ENCODE measurements around the gene SELENON. TPM values are rescaled to one million over a fixed set of nuclear protein-coding genes. Genes with fewer than 3 reads are reported as not detected.

Gene SELENON
- total RNA-seq, 1 donor from 2014 or later, result 5.2 TPM

DNA sequence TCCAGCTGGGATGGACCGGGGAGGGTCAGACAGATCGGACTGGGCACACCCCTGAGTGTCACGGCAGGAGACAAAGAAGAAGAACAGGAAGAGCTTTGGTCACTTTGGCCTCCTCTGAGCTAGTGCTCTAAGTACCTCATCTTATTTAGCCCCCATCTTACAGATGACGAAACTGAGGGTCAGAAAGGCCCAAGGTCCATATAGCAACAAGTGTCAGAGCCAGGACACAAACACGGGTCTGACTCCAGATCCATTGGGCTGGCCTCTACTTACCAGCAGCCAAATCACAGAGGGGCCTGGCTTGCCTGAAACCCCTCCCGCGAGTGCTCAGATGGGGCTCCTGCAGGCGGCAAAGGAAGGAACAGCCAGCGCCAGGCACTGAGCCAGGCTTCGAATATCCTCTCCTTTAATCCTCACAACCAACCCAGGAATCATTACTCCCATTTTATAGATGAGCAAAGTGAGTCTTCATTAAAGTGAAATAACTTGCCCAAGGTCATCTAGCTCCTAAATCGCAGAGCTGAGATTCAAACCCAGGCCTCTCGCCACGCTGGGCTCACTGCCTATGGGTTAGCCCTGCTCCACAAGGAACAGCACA is 25.7 kb upstream of the SELENON start:
- peaks cover 2% of the 10 kb centered on the region for H3K36me3 Mint-ChIP-seq (ENCODE audit: low read depth)
- DNase-seq (ENCODE audit: low spot score), result no peak
- intact Hi-C loops (cut with micrococcal nuclease), result loop anchor here (1.0 to 10.0 kb wide), 3 partner anchors 22 to 130 kb away; no protein-coding TSS in a partner anchor
- H3K9me3 Mint-ChIP-seq, result no peaks in the 10 kb centered on the region
- peaks cover 31% of the 10 kb centered on the region for H3K4me1 Mint-ChIP-seq (ENCODE audit: low read depth)
- no peak overlapping the region for H3K27ac Mint-ChIP-seq
- no peak overlapping the region for H3K4me3 Mint-ChIP-seq
- H3K27me3 Mint-ChIP-seq (ENCODE audit: insufficient read depth), result peaks cover 48% of the 10 kb centered on the region

GRCh38 chr1:25774921-25775771 is 24.8 kb upstream of the SELENON start:
- peaks cover 31% of the 10 kb centered on the region for H3K4me1 Mint-ChIP-seq (ENCODE audit: low read depth)
- peak overlapping the region; percentile 53 for H3K4me3 Mint-ChIP-seq
- peak overlapping the region; percentile 56 for H3K27ac Mint-ChIP-seq

GRCh38 chr1:25779388-25779787 is 20.6 kb upstream of the SELENON start:
- intact Hi-C loops (cut with micrococcal nuclease), result loop anchor here (10.0 kb wide), 1 partner anchor 135 kb away; no protein-coding TSS in a partner anchor
- DNase-seq (ENCODE audit: low spot score), result no peak
- H3K4me3 Mint-ChIP-seq, result no peak overlapping the region

More at GRCh38 chr1:25774921-25775771, 24.8 kb upstream of the SELENON start:
- H3K27me3 Mint-ChIP-seq (ENCODE audit: insufficient read depth), result peaks cover 52% of the 10 kb centered on the region
- peak; percentile 72 for DNase-seq (ENCODE audit: low spot score)
- intact Hi-C loops (cut with micrococcal nuclease), result loop anchor here (1.0 to 10.0 kb wide), 4 partner anchors 21 to 130 kb away; no protein-coding TSS in a partner anchor
- H3K36me3 Mint-ChIP-seq (ENCODE audit: low read depth), result peaks cover 2% of the 10 kb centered on the region
- no peaks in the 10 kb centered on the region for H3K9me3 Mint-ChIP-seq

GRCh38 chr1:25779894-25780293 is 20.1 kb upstream of the SELENON start:
- no peaks in the 10 kb centered on the region for H3K36me3 Mint-ChIP-seq (ENCODE audit: low read depth)
- H3K4me1 Mint-ChIP-seq (ENCODE audit: low read depth), result peaks cover 18% of the 10 kb centered on the region
- H3K4me3 Mint-ChIP-seq, result no peak overlapping the region
- no peak overlapping the region for H3K27ac Mint-ChIP-seq
- H3K27me3 Mint-ChIP-seq (ENCODE audit: insufficient read depth), result peaks cover 32% of the 10 kb centered on the region
- DNase-seq (ENCODE audit: low spot score), result no peak
- intact Hi-C loops (cut with micrococcal nuclease), result loop anchor here (10.0 kb wide), 1 partner anchor 135 kb away; no protein-coding TSS in a partner anchor
- no peaks in the 10 kb centered on the region for H3K9me3 Mint-ChIP-seq

More at GRCh38 chr1:25779388-25779787, 20.6 kb upstream of the SELENON start:
- H3K36me3 Mint-ChIP-seq (ENCODE audit: low read depth), result no peaks in the 10 kb centered on the region
- peaks cover 34% of the 10 kb centered on the region for H3K27me3 Mint-ChIP-seq (ENCODE audit: insufficient read depth)
- no peaks in the 10 kb centered on the region for H3K9me3 Mint-ChIP-seq
- peaks cover 23% of the 10 kb centered on the region for H3K4me1 Mint-ChIP-seq (ENCODE audit: low read depth)
- no peak overlapping the region for H3K27ac Mint-ChIP-seq

DNA sequence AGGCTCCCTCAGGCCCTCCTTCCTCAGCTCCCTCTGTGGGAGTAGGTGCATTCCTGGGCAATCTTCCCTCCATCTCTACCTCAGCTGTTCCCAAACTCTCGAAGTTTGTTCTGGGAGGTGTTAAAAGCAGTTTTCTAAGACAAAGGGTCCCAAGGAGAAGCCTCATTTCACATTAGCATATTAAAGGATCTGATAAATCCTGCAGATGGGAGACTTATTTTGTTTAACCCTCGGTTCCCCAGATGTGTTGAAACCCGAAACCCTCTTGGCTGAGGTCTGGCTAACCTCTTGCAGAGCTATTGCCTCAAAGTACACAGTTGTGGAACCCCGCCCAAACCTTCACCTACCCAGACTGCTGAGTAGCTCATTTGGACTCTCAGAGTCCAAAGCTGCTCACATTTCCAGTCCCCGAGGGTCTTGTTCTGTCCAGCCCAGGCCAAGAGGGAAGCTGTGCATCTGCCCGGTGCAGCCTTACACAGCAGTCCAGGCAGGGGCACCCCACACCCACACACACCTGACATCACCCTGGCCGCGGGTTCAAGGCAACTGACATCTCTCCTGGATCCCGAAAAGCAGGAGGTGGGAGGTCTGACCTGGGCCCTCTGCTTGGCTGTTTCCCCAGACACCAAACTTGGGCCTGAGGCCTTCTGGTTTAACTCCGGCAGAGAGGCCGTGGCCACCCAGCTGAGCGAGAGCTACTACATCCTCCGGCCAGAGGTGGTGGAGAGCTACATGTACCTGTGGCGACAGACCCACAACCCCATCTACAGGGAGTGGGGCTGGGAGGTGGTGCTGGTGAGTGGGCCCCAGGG is 19.5 kb upstream of the SELENON start:
- no peaks in the 10 kb centered on the region for H3K36me3 Mint-ChIP-seq (ENCODE audit: low read depth)
- DNase-seq (ENCODE audit: low spot score), result no peak
- intact Hi-C loops (cut with micrococcal nuclease), result no loop called here
- peaks cover 25% of the 10 kb centered on the region for H3K27me3 Mint-ChIP-seq (ENCODE audit: insufficient read depth)
- H3K9me3 Mint-ChIP-seq, result no peaks in the 10 kb centered on the region
- no peak overlapping the region for H3K4me3 Mint-ChIP-seq
- H3K4me1 Mint-ChIP-seq (ENCODE audit: low read depth), result peaks cover 12% of the 10 kb centered on the region
- no peak overlapping the region for H3K27ac Mint-ChIP-seq

- Mint-ChIP-seq H3K4me3 (no peak overlapping the region), H3K27ac (no peak overlapping the region), H3K4me1 (ENCODE audit: low read depth) (peaks cover 6% of the 10 kb centered on the region), H3K27me3 (ENCODE audit: insufficient read depth) (peaks cover 26% of the 10 kb centered on the region), H3K9me3 (no peaks in the 10 kb centered on the region), H3K36me3 (ENCODE audit: low read depth) (no peaks in the 10 kb centered on the region)
- no peak for DNase-seq (ENCODE audit: low spot score)
- intact Hi-C loops (cut with micrococcal nuclease), result no loop called here
These were observed 18.9 kb upstream of the SELENON start for GRCh38 chr1:25781130-25781433.

DNA sequence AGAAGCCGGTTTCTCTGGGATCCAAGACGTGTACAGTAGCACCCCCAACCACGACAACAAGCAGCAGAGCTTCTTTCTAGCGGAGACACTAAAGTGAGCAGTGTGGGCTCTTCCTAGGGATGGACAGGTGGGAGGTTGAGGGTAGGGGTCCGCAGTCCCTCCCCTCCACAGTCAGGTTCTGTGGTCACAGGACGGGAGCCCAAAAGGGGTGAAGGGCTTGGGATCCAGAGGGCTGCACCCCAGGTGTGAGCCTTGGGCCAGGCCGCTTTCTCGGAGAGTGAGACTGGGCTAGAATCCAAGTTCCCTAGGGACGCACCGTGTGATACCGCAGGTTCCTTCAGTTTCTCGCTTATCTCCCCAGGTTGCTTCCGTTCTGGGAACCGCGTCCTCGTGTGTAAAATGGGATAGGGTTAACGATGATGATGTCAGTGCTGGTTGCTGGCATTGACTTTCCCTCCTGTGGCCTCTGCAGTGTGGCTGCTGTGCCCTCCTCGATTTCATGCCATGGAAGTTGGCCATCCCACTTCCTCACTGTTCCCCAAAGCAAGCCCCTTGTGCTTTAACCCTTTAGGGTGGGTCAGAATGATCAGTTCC is 17.3 kb upstream of the SELENON start:
- Mint-ChIP-seq H3K4me3 (no peak overlapping the region), H3K9me3 (no peaks in the 10 kb centered on the region), H3K4me1 (ENCODE audit: low read depth) (no peaks in the 10 kb centered on the region), H3K27ac (no peak overlapping the region), H3K36me3 (ENCODE audit: low read depth) (no peaks in the 10 kb centered on the region), H3K27me3 (ENCODE audit: insufficient read depth) (peaks cover 24% of the 10 kb centered on the region)
- intact Hi-C loops (cut with micrococcal nuclease), result no loop called here
- DNase-seq (ENCODE audit: low spot score), result no peak

DNA sequence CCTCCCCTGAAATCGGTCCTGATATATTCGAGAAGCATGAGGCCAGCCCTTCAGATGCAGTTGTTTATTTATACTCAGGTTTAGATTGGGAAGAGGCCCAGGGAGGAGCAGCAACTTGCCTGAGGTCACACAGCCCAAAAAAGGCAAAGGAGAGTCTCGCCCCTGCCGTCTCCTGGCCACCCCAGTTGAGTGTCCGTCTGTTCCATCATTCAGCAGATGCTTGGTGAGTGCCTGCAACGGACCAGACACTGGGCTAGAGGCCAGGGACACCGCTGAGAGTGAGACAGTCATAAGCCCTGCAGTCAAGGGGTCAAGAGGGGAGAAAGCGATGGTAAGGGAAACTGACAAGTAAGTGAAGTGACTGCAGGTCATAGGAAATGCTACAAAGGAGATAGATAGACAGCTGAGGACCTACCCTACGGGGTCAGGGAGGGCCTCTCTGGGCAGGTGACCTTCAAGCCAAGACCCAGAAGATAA is 15.4 kb upstream of the SELENON start:
- H3K4me3 Mint-ChIP-seq, result no peak overlapping the region
- intact Hi-C loops (cut with micrococcal nuclease), result no loop called here
- no peaks in the 10 kb centered on the region for H3K36me3 Mint-ChIP-seq (ENCODE audit: low read depth)
- peaks cover 25% of the 10 kb centered on the region for H3K27me3 Mint-ChIP-seq (ENCODE audit: insufficient read depth)
- DNase-seq (ENCODE audit: low spot score), result no peak
- no peaks in the 10 kb centered on the region for H3K4me1 Mint-ChIP-seq (ENCODE audit: low read depth)
- no peaks in the 10 kb centered on the region for H3K9me3 Mint-ChIP-seq
- H3K27ac Mint-ChIP-seq, result no peak overlapping the region

DNA sequence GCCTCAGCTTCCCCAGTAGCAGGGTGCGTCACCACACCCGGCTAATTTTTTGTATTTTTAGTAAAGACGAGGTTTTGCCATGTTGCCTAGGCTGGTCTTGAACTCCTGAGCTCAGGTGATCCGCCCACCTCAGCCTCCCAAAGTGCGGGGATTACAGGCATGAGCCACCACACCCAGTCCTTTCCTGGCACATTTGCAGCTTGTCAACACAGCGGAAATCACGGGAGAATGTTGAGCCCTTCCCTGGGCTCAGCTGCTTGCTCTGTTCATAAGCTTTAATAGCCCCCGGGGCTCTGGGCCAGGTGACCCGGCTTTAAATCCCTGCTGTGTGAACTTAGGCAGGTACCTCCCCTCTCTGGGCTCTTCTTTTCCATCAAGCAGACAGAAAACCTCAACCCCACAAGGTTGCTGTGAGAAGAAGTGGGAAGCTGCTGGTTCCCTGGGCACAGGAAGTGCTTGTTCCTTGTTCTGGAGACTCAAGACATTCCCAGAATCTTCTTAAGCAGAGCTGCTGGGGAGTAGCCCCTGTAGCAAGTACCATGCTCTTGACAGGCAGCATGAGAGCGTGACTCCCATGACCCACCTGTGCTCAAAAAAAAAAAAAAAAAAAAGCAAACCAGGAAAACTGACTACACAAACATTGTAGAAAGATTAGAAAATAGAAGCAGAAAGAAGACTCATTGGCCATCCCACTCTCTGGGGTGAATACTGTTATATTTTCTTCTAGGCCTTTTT is 14.5 kb upstream of the SELENON start:
- H3K27me3 Mint-ChIP-seq (ENCODE audit: insufficient read depth), result peaks cover 24% of the 10 kb centered on the region
- no peak overlapping the region for H3K4me3 Mint-ChIP-seq
- no peaks in the 10 kb centered on the region for H3K36me3 Mint-ChIP-seq (ENCODE audit: low read depth)
- no peak for DNase-seq (ENCODE audit: low spot score)
- H3K9me3 Mint-ChIP-seq, result no peaks in the 10 kb centered on the region
- no peak overlapping the region for H3K27ac Mint-ChIP-seq
- H3K4me1 Mint-ChIP-seq (ENCODE audit: low read depth), result no peaks in the 10 kb centered on the region
- intact Hi-C loops (cut with micrococcal nuclease), result no loop called here

GRCh38 chr1:25786887-25787759 is 12.9 kb upstream of the SELENON start:
- Mint-ChIP-seq H3K36me3 (ENCODE audit: low read depth) (no peaks in the 10 kb centered on the region), H3K9me3 (no peaks in the 10 kb centered on the region), H3K27me3 (ENCODE audit: insufficient read depth) (peaks cover 27% of the 10 kb centered on the region), H3K4me3 (no peak overlapping the region), H3K27ac (no peak overlapping the region), H3K4me1 (ENCODE audit: low read depth) (no peaks in the 10 kb centered on the region)
- DNase-seq (ENCODE audit: low spot score), result no peak
- intact Hi-C loops (cut with micrococcal nuclease), result no loop called here

DNA sequence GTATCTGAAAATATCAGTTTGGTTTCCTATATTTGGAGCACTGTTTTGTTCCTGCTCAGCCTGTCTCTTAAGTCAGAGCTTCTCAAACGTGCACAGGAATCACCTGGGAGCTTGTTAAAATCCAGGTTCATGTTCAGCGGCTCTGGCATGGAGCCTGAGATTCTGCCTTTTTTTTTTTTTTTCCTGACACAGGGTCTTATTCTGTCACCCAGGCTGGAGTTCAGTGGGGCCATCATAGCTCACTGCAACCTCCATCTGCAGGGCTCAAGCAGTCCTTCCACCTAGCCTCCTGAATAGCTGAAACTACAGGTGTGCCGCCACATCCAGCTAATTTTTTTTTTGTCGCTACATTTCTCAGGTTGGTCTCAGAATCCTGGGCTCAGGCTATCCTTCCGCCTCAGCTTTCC is 12.2 kb upstream of the SELENON start:
- H3K4me3 Mint-ChIP-seq, result no peak overlapping the region
- no peak for DNase-seq (ENCODE audit: low spot score)
- intact Hi-C loops (cut with micrococcal nuclease), result no loop called here
- no peaks in the 10 kb centered on the region for H3K4me1 Mint-ChIP-seq (ENCODE audit: low read depth)
- no peak overlapping the region for H3K27ac Mint-ChIP-seq
- H3K9me3 Mint-ChIP-seq, result no peaks in the 10 kb centered on the region
- no peaks in the 10 kb centered on the region for H3K36me3 Mint-ChIP-seq (ENCODE audit: low read depth)
- peaks cover 25% of the 10 kb centered on the region for H3K27me3 Mint-ChIP-seq (ENCODE audit: insufficient read depth)
